NT2/D1 (cell line): ENCODE results near the gene MSH5.

Experiments used
- SUZ12 ChIP-seq: IDR thresholded peaks from 2 replicates; pipeline ENCODE4 v1.6.1; 2011; ENCODE audit not compliant: insufficient read length, insufficient read depth; ENCODE audit errors: extremely low read depth
- YY1 ChIP-seq: IDR thresholded peaks from 2 replicates; pipeline ENCODE4 v1.6.1; 2011; ENCODE audit not compliant: insufficient read length, insufficient read depth

- TF ChIP-seq SUZ12 (no peak), YY1 (no peak)
Observed at GRCh38 chr6:31702819-31703716, 36.7 kb upstream of the MSH5 start, which contains the start of gene ABHD16A.
